DOHH2 (cell line): Measurements from ENCODE around the gene RAB40C.

ENCODE experiments used
- EZH2phosphoT487 ChIP-seq: fragments of 200-600 bp; sonication (generic); IDR thresholded peaks from 2 replicates; pipeline ENCODE4 v1.6.1; 2017; ENCODE audit warnings: borderline replicate concordance, mild to moderate bottlenecking, antibody characterized with exemption, low read length, moderate library complexity, mixed read lengths
- TF ChIP-seq, protein P1 (sequence below): fragments of 200-600 bp; sonication (generic); IDR thresholded peaks from one replicate; pipeline ENCODE4 v1.5.1; 2014; ENCODE audit warnings: antibody characterized with exemption, mild to moderate bottlenecking, low read depth, low read length; ENCODE audit not compliant: poor library complexity, severe bottlenecking

DNA sequence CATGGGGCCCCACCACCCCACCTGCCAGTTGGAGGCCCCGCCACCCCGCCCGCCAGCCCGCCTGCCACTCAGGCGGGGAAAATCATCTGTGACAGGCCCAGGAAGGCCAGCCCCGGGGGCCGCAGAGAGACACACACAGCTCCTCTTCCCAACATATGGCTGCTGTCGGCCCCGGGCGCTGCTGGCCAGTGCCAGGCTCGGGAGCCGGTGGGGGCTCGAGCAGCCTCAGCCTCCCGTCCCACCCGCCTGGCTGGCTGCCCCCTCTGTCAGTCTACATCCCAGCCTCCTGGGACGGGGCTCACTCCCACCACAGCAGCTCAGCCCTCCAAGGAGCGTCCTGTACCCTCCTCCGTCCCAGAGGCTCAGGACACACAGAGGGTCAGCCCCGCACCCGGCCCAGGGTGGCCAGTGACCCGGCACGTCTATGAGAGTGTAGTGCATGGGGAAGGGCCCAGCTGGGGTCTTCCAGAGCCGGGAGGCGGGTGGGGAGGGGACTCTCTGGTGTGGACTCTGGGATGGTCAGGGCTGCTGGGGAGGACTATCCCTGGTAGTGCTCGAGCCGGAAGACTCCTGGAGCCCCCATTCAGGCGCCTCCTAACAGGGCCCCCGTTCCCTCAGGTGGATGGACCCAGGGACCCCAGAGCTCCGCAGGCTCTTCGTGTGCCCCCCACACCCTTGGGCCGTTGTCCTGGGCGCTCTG is 33.2 kb upstream of the RAB40C start:
- TF ChIP-seq, protein P1, sequence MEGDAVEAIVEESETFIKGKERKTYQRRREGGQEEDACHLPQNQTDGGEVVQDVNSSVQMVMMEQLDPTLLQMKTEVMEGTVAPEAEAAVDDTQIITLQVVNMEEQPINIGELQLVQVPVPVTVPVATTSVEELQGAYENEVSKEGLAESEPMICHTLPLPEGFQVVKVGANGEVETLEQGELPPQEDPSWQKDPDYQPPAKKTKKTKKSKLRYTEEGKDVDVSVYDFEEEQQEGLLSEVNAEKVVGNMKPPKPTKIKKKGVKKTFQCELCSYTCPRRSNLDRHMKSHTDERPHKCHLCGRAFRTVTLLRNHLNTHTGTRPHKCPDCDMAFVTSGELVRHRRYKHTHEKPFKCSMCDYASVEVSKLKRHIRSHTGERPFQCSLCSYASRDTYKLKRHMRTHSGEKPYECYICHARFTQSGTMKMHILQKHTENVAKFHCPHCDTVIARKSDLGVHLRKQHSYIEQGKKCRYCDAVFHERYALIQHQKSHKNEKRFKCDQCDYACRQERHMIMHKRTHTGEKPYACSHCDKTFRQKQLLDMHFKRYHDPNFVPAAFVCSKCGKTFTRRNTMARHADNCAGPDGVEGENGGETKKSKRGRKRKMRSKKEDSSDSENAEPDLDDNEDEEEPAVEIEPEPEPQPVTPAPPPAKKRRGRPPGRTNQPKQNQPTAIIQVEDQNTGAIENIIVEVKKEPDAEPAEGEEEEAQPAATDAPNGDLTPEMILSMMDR = no peak
- no peak for TF ChIP-seq EZH2phosphoT487
